Osteoblast (primary cell): ENCODE data around the gene SLC22A31. TPM values are rescaled to one million over a fixed set of nuclear protein-coding genes. Genes with fewer than 3 reads are reported as not detected.

Experiments
- DNase-seq: peaks from one replicate; pipeline ENCODE4 v3.0.0; 2011; ENCODE audit warnings: low spot score, mixed read lengths; ENCODE audit not compliant: insufficient read length; ENCODE audit errors: missing footprints
- H2AFZ ChIP-seq: 2 replicates; pipeline ENCODE4 v1.6.0; 2011; ENCODE audit warnings: mild to moderate bottlenecking, low read length
- H3K27ac ChIP-seq: 2 replicates; pipeline ENCODE4 v1.5.1; 2011; ENCODE audit warnings: mild to moderate bottlenecking, low read depth, low read length, moderate library complexity
- H3K27me3 ChIP-seq: 2 replicates; pipeline ENCODE4 v1.6.0; 2012; ENCODE audit warnings: mild to moderate bottlenecking, control low read depth, inconsistent platforms, low read length, moderate library complexity; ENCODE audit not compliant: insufficient read depth
- H3K36me3 ChIP-seq: 2 replicates; pipeline ENCODE4 v1.5.1; 2011; ENCODE audit warnings: mild to moderate bottlenecking, low read length, control low read depth, moderate library complexity; ENCODE audit not compliant: insufficient read depth
- H3K4me1 ChIP-seq: 2 replicates; pipeline ENCODE4 v1.5.1; 2011; ENCODE audit warnings: mild to moderate bottlenecking, low read length, control low read depth, moderate library complexity; ENCODE audit not compliant: insufficient read depth
- H3K4me2 ChIP-seq: 2 replicates; pipeline ENCODE4 v1.6.0; 2011; ENCODE audit warnings: mild to moderate bottlenecking, low read length; ENCODE audit not compliant: insufficient read depth
- H3K4me3 ChIP-seq: fragments of 200-600 bp; sonication (generic); 3 replicates; pipeline ENCODE4 v1.5.1; 2012; ENCODE audit warnings: mild to moderate bottlenecking, low read length, inconsistent platforms; ENCODE audit not compliant: insufficient read depth
- H3K79me2 ChIP-seq: 2 replicates; pipeline ENCODE4 v1.6.0; 2012; ENCODE audit warnings: mild to moderate bottlenecking, low read length, control low read depth, inconsistent platforms; ENCODE audit not compliant: insufficient read depth
- H3K9me3 ChIP-seq: 2 replicates; pipeline ENCODE4 v1.5.1; 2011; ENCODE audit warnings: low read depth, low read length, control low read depth
- H4K20me1 ChIP-seq: 2 replicates; pipeline ENCODE4 v1.6.0; 2012; ENCODE audit warnings: mild to moderate bottlenecking, low read length, control low read depth; ENCODE audit not compliant: insufficient read depth
- CTCF ChIP-seq: IDR thresholded peaks from 2 replicates; pipeline ENCODE4 v1.5.1; 2011; ENCODE audit warnings: mild to moderate bottlenecking, low read depth, low read length, moderate library complexity; ENCODE audit errors: extremely low read depth
- total RNA-seq: library from RNA; depleted of rRNA; stranded (reverse); fragments of >200 nt; gene quantifications from 2 replicates; pipeline ENCODE4 v1.2.3, GENCODE V29; 2012

The SLC22A31 gene
- total RNA-seq, 1 donor = not detected

- Histone ChIP-seq H3K4me3 (peak overlapping the region; percentile 97), H3K27ac (peak overlapping the region; percentile 88), H2AFZ (peak overlapping the region; percentile 91), H3K4me1 (peaks cover 18% of the 10 kb centered on the region), H3K4me2 (peak overlapping the region; percentile 99), H3K36me3 (peaks cover 11% of the 10 kb centered on the region), H4K20me1 (peaks cover 13% of the 10 kb centered on the region), H3K9me3 (no peaks in the 10 kb centered on the region), H3K79me2 (peaks cover 35% of the 10 kb centered on the region), H3K27me3 (no peaks in the 10 kb centered on the region)
- peak; percentile 92 for DNase-seq
- TF ChIP-seq CTCF = peak; percentile 81
These were observed 16.2 kb upstream of the SLC22A31 start for GRCh38 chr16:89216315-89217137.

GRCh38 chr16:89210904-89211515 is 10.7 kb upstream of the SLC22A31 start:
- H3K79me2 ChIP-seq = no peaks in the 10 kb centered on the region
- H3K9me3 ChIP-seq = no peaks in the 10 kb centered on the region
- no peak overlapping the region for H3K4me2 ChIP-seq
- no peak overlapping the region for H3K27ac ChIP-seq
- H3K4me1 ChIP-seq = peaks cover 2% of the 10 kb centered on the region
- H2AFZ ChIP-seq = no peak overlapping the region
- H3K36me3 ChIP-seq = no peaks in the 10 kb centered on the region
- H3K27me3 ChIP-seq = no peaks in the 10 kb centered on the region
- TF ChIP-seq CTCF = no peak
- H3K4me3 ChIP-seq = no peak overlapping the region
- H4K20me1 ChIP-seq = no peaks in the 10 kb centered on the region
- no peak for DNase-seq

GRCh38 chr16:89210165-89210903 is 10.0 kb upstream of the SLC22A31 start:
- Histone ChIP-seq H3K4me3 (no peak overlapping the region), H2AFZ (no peak overlapping the region), H3K4me1 (no peaks in the 10 kb centered on the region), H3K27ac (no peak overlapping the region), H3K79me2 (no peaks in the 10 kb centered on the region), H3K9me3 (no peaks in the 10 kb centered on the region), H3K4me2 (no peak overlapping the region), H3K27me3 (no peaks in the 10 kb centered on the region), H4K20me1 (no peaks in the 10 kb centered on the region), H3K36me3 (no peaks in the 10 kb centered on the region)
- no peak for DNase-seq
- no peak for TF ChIP-seq CTCF
